Measurements from ENCODE around the gene DAPL1. TPM values are rescaled to one million over a fixed set of nuclear protein-coding genes. Genes with fewer than 3 reads are reported as not detected.

Gene DAPL1
- total and polyA plus RNA-seq, 8 donors: 2.6 to 47.3 (median 6.1) TPM

DNA sequence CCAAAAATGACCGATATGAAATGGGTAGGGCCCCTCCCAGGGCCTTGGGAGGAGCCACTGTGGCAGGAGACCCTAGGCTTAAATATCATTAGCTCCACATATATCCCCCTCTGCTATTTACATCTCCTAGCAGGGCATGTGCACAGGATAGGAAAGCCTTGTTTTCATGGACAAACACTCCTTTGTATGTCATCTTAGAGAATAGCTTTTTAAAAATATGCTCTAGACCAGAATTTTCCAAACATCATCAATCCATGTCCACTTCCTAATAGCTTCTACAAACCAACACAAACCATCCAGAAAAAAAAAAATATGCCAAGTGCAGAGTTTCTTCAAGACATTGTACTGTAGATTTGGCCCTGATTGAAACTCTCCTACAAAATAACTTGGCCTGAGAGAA lies 10.8 kb downstream of the DAPL1 start:
- ATAC-seq: no peak
- no peak for DNase-seq
- no peaks in the 10 kb centered on the region for H3K9me3 ChIP-seq
- H3K27me3 ChIP-seq: no peaks in the 10 kb centered on the region
- TF ChIP-seq, protein P1, sequence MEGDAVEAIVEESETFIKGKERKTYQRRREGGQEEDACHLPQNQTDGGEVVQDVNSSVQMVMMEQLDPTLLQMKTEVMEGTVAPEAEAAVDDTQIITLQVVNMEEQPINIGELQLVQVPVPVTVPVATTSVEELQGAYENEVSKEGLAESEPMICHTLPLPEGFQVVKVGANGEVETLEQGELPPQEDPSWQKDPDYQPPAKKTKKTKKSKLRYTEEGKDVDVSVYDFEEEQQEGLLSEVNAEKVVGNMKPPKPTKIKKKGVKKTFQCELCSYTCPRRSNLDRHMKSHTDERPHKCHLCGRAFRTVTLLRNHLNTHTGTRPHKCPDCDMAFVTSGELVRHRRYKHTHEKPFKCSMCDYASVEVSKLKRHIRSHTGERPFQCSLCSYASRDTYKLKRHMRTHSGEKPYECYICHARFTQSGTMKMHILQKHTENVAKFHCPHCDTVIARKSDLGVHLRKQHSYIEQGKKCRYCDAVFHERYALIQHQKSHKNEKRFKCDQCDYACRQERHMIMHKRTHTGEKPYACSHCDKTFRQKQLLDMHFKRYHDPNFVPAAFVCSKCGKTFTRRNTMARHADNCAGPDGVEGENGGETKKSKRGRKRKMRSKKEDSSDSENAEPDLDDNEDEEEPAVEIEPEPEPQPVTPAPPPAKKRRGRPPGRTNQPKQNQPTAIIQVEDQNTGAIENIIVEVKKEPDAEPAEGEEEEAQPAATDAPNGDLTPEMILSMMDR (IDR thresholded peaks at IDR 0.05): no peak
- intact Hi-C loops (cut with DNase I): no loop called here
- 36 to 38% methylated on average over 1 of the region's 1 CpG for WGBS, 2 donors
- FAIRE-seq: no peak
- no peaks in the 10 kb centered on the region for H3K4me1 ChIP-seq
- H3K36me3 ChIP-seq: no peaks in the 10 kb centered on the region
- H3K27ac ChIP-seq: no peak overlapping the region
- no peak overlapping the region for H3K4me3 ChIP-seq

DNA sequence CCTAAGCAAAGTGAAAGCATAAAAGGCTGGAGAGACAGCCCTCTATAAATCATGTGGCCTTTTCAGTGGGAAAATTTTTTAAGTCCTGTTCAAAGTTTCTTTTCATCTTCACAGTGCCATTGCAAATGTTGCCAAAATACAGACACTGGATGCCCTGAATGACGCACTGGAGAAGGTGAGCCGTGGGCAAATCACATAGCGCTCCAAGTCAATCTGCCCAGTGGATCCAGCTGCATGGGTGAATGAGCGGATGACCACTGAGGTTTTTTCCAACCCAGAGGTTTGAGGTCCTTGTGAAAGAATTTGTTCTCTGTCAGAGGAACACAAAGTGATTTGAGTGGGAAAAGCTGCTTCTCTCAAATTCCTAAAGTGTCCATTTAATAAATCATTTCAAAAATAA lies 11.8 kb downstream of the DAPL1 start:
- FAIRE-seq (no peak), ATAC-seq (no peak), DNase-seq (no peak)
- 84 to 91% methylated on average over 4 of the region's 4 CpGs for WGBS, 2 donors
- no peak overlapping the region for H3K27ac ChIP-seq
- H3K4me3 ChIP-seq: no peak overlapping the region
- no peaks in the 10 kb centered on the region for H3K9me3 ChIP-seq
- no peaks in the 10 kb centered on the region for H3K27me3 ChIP-seq
- TF ChIP-seq, protein P1 (IDR thresholded peaks at IDR 0.05): no peak
- no peaks in the 10 kb centered on the region for H3K36me3 ChIP-seq
- peaks cover 0 to 3% (median 0%) of the 10 kb centered on the region in 3 donors for H3K4me1 ChIP-seq
- intact Hi-C loops (cut with DNase I): no loop called here

DNA sequence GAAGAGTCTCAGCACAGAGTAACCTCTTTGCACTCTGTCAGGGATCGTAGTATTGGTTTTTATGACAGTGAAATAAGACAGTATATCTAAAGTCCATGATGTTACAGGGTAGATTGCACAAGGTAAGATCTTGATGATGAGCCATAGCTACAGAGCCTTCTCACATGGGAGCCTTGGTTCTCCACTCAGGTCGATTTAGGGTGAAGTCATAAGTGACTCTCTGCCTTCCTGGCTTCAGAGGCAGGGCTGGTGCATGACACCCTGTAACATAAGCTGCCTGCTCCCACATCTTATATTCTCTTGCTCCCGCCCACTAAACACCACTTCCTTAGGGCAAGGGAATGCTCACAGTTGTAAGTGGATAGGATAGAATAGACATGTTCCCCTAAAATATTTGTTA lies 13.3 kb downstream of the DAPL1 start:
- WGBS, 2 donors: 83 to 87% methylated on average over 3 of the region's 3 CpGs
- FAIRE-seq (no peak), DNase-seq (no peak), ATAC-seq (no peak)
- no peak overlapping the region for H3K4me3 ChIP-seq
- H3K36me3 ChIP-seq: no peaks in the 10 kb centered on the region
- TF ChIP-seq, protein P1 (IDR thresholded peaks at IDR 0.05): no peak
- H3K27ac ChIP-seq: no peak overlapping the region
- no peaks in the 10 kb centered on the region for H3K9me3 ChIP-seq
- peaks cover 0 to 3% (median 0%) of the 10 kb centered on the region in 3 donors for H3K4me1 ChIP-seq
- intact Hi-C loops (cut with DNase I): no loop called here
- no peaks in the 10 kb centered on the region for H3K27me3 ChIP-seq

DNA sequence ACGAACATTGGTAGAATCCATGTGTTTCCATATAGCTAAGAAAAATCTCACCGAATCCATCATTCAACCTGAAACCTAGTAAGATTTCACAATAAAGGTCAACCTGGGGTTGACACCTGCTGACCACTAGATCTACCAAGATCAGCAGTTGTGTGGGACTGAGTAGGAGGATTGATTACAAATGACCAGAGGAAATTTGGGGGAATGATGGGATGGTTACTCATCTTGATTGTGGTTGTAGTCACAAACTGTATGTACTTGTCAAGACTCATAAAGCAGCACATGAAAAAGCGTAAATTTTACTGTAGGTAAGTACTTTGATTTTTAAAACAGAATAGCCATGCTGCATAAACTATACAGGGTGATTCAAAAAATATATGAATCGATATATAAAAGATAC lies 14.7 kb downstream of the DAPL1 start:
- no peak overlapping the region for H3K4me3 ChIP-seq
- H3K4me1 ChIP-seq: peaks cover 0 to 3% (median 0%) of the 10 kb centered on the region in 3 donors
- no peaks in the 10 kb centered on the region for H3K36me3 ChIP-seq
- no peak overlapping the region for H3K27ac ChIP-seq
- ATAC-seq (no peak), FAIRE-seq (no peak), DNase-seq (no peak)
- intact Hi-C loops (cut with DNase I): no loop called here
- 55 to 59% methylated on average over 4 of the region's 4 CpGs for WGBS, 2 donors
- H3K27me3 ChIP-seq: no peaks in the 10 kb centered on the region
- TF ChIP-seq, protein P1 (IDR thresholded peaks at IDR 0.05): no peak
- no peaks in the 10 kb centered on the region for H3K9me3 ChIP-seq

DNA sequence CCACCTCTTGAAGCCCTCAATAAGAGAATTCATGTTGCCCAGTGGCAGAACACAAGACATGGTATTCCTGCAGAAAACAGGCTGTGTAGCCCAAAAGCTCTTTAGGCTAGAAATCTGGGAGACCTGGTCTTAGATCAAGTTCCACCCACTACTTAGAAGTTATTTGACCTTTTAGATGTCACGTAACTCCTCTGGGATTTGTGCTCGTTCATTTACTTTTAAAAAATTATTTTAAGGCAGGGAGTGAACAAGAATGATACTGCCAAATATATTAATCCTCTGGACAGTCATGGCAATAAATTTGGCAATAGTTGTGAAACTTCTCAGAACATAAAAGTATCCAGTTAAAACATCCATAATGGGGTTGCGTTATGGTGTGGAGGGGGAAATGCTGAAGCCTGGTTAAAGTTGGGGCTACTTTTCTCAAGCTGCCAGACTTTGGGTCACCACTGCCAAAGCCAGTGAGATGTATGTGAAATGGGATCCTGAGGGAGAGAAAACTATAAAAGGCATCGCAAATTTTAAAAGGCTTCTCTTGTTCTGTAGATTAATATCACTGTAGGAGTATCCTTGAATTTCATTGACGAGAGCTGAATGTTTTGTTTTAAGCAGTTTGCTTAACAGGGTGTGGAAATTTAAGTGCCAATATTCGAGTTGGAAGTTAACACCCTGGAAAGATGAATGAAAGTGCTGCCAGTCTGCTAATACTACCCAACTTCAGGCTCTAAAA lies 15.8 kb downstream of the DAPL1 start:
- DNase-seq: no peak
- Histone ChIP-seq H3K27me3 (no peaks in the 10 kb centered on the region), H3K4me1 (peaks cover 0 to 3% (median 0%) of the 10 kb centered on the region in 3 donors), H3K9me3 (no peaks in the 10 kb centered on the region), H3K27ac (no peak overlapping the region), H3K36me3 (no peaks in the 10 kb centered on the region), H3K4me3 (no peak overlapping the region)
- no peak for ATAC-seq
- TF ChIP-seq, protein P1 (IDR thresholded peaks at IDR 0.05): no peak
- 50 to 51% methylated on average over 6 of the region's 6 CpGs for WGBS, 2 donors
- intact Hi-C loops (cut with DNase I): no loop called here
- no peak for FAIRE-seq

All from pancreas (tissue), 10 donors.